Dedifferentiated amniotic fluid mesenchymal stem cell (primary cell): ENCODE data around the gene RHEBL1.

Experiments
- DNase-seq: peaks from one replicate; pipeline ENCODE4 v3.0.0-alpha.2; 2016; ENCODE audit errors: extremely low spot score

RHEBL1 gene, protein sequence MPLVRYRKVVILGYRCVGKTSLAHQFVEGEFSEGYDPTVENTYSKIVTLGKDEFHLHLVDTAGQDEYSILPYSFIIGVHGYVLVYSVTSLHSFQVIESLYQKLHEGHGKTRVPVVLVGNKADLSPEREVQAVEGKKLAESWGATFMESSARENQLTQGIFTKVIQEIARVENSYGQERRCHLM

DNA sequence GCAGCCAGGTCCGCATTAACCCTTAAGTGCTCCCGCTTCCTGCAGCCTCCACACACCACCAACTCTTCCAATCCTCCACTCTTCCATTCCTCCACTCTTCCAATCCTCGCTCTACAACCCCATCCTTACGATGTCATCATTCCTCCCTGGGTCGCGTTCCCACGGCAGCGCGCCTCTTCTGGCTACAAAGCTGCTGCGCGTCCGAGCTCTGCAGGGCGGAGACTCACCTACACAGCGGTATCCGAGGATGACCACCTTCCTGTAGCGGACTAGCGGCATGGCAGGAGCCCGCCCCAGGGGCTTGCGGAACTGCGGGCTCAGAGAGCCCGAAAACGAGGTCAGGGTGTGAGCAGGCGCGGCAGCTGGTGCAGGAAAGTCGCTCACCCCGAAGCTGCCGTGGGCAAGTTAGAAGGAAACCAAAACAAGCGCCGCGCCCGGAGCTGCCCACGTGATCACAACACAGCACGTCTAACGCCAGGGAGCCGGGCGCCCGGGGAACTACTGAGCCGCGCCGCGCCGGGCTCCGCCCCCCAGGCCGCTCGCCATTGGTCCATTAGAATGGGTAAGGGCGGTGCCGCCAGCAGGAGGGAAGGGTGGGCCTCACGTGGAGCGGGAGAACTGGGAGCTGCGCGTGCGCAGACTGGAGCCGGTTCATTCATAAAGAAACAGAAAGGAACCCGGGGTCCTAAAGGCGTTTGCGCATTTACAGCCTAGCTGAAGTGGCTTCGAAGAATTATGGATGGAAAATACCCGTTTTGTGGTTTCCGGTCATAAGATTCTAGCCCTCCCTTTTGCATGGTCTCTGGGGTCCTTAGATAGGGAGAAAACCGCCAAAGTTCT, at the start of gene RHEBL1:
Gene RHEBL1, minus strand, starts transcription at position 473 of the 840 bp plus-strand sequence. Its CDS starts 194 bp downstream, at position 279.
- DNase-seq: peak; percentile 96

DNA sequence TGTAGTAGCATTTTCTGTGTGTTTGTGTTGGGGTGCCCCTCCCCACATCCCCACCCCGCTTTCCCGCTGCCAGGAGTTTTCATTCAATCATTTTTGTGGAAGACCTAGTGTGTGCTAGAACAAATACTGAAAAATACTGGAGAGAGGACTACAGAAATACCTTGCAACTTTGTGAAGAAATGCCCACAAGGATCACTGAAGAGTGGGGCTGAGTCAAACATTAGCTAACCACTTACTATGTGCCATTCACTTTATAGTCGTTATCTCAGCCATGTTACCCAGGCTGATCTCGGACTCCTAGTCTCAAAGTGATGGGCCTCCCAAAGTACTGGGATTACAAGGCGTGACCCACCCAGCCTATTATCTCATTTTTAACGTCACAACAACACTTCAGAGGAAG, 41.4 kb upstream of the RHEBL1 start:
- DNase-seq: no peak

DNA sequence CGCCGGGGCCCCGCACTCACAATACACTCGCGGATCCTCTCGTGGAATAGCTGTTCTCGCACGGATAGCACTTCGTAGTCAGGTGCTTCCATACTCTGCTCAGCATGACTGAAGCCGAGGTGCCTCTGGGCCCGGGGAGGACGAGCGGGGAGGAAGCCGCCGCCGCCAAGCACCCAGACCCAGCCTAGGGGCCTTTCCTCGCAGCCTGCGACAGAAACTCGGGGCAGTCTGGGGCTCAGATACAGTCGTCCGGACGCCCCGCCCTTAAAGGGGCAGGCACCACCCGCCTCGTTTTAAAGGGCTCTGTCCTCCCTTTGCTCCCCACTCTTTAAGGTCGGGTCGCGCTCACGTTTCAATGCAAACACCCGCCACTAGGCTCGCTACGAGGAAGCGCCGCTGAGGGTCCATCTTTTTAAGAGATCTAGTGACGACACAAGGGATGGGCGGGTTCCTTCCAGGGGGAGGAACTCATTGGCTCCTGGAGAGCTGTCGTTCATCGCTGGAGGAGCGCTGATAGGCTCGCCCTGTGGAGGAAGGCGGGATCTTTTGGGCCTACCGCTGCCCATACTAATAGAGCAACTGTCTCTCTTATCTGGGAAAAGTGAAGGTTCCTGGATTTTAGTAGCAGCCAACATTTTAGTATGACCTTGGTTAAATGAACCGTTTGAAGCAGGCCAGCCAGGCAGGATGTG, 40.8 kb upstream of the RHEBL1 start, which contains the start of gene LMBR1L:
Gene LMBR1L, minus strand, starts transcription at position 384 of the 692 bp plus-strand sequence. Its CDS starts 292 bp downstream, at position 92.
- peak; percentile 100 for DNase-seq

DNA sequence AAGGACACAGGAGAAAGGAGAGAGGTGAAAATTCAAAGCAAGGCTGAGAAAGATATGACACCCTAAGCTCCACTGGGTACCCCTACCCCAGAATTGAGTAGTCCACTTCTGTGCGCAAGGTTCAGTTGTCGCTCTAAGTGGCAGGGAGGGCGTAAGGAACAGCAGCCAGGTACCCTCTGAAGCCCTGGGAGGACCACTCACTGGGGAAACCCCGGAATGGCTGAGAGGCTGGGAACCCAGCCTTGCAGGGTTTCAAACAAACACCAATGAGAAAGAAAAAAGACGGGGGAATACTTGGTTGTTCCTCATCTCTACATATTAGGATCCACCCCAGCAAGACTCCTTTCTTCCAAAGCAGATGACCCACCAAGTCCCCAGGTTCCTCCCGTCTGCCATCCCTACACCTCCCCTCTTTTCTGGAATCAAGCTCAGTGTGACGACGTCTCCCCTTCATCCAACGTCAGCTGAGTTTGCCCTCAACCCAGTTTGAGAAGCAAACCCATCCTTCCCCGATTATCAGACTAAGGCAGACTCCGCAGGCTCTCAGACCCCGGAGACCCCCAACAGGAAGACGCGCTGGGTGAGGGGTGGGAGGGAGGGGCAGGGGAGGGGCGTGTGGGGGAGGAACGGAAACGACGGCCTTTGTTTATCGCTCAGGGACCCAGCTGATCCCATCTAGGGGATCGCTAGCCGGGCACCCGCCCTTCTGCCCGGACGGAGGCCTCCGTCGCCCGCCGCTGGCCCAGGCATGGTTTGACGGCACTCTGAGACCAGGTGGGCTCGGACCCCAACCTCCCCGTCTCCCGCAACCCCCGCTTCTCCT, 40.1 kb upstream of the RHEBL1 start:
- DNase-seq: no peak

DNA sequence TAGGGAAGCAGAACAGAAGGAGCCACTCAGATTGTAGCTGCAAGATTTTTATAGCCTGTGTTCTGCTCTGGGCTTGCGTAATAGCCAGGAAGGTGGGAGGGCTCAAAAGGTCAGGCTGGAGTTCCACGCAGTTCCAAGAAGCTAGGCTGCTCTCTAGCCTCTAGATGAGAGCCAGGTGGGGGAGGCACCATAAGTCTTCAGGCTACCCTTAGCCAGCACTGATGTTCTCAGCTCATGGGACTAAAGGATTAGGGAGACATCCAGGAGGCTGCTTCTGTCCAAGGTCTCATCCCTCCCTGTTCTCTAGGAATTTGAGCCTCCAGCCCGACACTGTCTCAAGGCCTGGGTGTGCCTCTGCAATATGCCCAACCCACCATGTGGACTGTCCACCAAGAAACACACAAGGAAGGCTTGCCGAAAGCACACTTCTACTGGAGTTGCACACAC, 39.2 kb upstream of the RHEBL1 start:
- DNase-seq: no peak

DNA sequence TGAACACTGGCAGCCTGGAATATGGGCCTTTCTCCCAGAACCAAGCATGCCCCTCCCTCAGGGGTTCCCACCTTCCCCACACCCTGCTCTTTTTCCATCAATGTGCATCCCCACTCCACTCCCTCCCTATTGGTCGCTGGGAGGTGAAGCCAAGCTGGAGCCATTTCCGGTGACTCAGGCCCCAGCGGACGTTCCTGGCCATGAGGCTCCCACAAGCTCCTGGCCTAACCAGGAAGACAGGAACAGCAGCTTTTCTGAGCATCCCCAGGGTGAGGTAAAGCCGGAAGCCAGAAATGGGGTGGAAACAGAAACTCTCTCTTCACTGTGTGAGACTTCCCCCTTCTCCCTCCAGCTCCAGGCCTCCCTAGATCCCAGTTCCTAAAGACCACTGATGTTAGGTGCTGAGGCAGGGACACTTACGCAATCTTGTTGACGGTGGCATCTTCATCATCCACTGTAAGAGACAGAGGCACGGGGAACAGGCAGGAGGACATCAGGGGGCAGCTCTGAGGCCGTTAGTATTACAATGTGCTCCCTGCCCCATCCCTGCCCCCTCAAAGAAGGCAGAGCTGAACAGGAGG, 35.8 kb upstream of the RHEBL1 start:
- no peak for DNase-seq

DNA sequence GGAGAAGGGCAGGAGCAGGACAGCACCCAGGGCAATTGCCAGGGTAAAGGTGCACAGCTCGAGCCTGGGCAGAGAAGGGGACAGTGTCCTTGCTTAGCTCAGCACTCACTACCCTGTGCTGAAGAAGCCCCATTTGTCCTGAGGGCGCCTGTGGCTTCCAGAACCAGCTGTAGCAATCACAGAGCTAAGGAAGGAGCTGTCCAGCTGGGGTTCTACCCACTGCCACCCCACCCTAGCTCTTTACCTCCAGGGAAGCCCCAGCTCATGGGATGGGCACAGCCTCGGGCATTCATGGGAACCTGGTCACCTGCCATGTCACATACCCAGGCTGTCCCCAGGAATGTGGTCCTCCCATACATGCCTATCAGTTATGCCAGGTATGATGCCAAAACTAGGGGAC, 35.0 kb upstream of the RHEBL1 start:
- no peak for DNase-seq

DNA sequence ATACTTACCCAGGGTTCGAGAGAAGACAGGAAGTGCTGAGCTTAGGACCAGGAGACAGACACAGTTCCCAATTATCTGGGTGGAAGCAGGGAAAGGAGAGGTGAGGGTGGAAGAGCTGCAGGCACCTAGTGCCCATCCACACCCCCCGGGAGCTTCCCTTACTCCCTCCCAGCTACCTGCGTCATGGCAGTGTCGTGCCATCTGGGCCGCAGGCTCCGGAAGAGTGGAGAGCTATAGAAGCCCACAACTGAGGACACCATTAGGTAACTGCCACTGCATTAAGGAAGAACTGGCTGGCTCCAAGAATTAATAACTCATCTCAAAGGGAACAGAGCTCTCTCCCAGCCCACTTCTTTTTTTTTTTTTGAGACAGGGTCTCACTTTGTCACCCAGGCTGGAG, 30.6 kb upstream of the RHEBL1 start:
- DNase-seq: no peak

DNA sequence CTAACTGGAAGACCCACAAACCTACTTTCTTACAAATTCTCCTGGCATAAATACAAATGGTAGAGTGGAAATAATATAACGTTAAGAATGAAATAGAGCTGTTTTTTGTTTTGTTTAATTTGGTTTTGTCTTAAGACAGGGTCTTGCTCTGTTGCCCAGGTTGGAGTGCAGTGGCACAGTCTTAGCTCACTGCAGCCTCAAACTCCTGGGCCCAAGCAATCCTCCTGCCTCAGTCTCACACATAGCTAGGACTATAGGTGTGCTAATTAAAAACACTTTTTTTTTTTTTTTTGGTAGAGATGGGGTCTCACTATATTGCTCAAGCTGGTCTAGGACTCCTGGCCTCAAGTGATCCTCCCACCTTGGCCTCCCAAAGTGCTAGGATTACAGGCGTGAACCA, 28.9 kb upstream of the RHEBL1 start:
- no peak for DNase-seq

DNA sequence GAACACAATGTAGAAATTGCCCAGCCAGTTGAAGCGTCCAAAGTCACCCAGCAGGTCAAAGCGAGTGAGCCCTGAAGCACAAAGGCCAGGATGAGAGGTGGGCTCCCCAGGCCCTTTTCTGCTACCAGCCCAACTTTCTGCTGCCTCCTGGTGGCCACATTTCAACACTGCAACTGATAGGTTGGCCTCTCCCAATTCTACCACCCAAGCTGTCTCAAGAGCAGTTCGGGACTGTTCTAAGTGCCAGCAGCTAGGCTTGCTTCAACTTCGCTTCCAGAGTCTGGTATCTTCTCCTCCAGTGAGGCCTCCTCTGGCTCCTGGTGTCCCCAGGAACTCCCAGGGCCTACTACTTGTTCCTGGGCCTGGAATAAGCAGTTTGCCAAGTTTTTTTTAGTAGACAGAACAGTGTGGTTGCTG, 28.3 kb upstream of the RHEBL1 start:
- no peak for DNase-seq

DNA sequence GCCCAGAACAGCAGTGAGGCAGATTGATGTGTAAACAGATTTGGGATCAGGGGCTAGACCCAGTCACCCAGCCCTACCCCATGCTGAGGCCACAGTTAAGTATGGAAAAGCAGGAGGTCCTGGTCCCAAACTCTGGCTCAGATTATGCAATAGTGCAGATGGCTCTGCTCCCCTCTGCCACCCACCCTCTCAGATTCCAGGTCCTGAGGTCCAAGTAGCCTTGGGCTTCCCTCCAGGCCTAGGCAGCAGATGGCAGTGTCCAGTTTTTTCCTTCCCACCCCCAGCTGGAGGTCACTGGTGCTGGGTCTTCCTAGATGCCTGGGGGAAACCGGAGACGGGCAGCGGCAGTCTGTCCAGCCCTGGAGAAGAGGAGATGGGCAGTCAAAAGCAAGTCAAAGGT, 27.6 kb upstream of the RHEBL1 start:
- DNase-seq: no peak

DNA sequence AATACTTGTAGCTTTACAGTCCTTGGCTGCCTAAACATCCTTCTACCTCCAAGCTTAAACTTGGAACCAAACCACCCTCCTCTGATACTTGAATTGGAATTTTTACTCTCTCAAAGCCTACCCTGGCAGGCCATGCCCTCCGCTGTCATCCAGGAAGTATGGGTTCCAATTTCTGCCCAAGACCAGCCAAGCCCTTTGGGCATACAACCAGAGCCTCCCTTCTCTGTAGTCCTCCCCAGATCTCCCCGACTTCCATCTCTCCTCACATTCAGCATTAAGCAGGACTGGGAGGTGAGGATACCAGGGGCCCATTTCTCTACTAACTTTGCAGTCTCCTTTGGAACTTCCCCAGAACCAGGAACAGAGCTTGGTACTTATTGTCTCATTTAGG, 25.2 kb upstream of the RHEBL1 start:
- no peak for DNase-seq

DNA sequence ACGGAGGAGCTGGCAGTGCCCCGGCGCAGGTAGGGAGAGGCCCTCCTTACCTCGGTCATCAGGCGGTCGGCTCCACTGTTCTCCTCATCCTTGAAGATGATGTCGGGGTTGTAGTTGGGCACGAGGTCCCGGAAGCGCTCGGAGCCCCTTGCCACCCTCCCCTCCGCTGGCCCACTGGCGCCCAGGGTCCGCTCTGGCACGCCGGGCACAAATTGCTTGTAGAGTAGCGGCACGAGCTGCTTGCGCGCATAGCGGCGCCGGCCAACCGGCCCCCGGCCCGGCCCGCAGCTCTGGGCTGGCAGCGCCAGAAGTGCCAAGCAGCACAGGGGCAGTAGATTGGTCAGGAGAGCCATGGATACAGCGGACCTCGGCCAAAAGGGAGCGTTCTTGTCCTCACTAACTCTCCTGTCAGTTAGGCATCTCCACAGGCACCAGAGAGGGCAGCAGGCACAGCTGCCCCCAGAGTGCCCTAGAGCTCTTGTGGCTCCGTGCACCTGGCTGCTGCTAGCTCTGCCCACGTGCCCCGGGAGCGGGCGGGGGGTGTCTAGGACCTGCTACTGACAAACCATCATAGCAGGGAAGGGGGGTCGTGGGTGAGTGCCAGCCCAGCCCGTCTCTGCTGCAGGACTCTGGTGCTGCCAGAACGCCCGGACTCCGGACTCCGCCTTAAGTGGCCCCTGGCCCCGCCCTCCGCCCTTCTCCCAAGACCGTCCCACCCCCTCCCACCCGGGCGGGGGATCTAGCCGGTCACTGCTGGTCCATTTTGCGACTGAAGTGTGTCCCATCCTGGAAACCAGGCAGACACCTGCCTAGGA, 24.6 kb upstream of the RHEBL1 start, which contains the start of gene DHH:
Gene DHH, minus strand, starts transcription at position 642 of the 815 bp plus-strand sequence. Its CDS starts 289 bp downstream, at position 353.
- DNase-seq: no peak

DNA sequence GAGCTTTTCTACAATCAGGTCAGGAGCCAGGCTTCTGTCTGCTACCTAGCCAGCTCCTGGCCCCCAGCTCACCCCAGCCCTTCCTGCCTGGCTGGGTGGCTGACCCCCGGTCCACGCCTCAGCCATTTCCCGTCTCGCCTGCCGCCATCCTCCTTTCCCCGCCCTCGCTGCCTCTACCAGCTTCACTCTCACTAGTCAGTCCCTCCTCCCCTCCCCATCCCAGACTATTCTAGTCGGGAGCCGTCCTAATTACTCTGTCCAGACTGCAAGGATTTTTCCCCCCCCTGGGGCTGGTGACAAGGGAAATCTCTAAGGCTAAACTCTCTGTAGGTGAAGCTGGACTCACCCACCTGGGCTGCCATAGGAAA, 24.0 kb upstream of the RHEBL1 start:
- DNase-seq: no peak

DNA sequence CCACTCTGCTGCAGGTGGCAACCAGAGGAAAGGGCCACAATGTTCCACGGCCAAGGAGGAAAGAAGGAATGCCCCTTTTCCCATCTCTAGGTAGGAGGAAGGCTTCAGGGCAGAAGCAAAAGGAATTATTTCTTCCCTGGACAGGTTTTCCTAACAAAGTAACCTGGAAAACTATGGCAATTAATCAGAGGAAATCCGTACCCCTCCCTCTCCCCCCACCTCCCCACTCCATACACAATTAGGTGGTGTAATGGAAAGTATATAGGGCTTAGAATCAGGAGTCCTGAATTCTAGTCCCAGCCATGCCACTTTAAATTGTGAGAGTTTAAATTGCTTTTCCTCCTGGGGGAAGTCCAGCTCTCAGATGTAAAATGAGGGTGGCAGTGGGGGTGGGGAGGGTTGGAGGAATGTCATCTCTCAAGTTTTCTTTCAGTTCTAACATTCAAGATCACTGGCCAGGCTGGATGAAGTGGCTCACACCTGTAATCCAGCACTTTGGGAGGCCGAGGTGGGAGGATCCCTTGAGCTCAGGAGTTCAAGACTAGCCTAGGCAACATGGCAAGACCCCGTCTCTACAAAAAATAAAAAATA, 23.1 kb upstream of the RHEBL1 start:
- no peak for DNase-seq

DNA sequence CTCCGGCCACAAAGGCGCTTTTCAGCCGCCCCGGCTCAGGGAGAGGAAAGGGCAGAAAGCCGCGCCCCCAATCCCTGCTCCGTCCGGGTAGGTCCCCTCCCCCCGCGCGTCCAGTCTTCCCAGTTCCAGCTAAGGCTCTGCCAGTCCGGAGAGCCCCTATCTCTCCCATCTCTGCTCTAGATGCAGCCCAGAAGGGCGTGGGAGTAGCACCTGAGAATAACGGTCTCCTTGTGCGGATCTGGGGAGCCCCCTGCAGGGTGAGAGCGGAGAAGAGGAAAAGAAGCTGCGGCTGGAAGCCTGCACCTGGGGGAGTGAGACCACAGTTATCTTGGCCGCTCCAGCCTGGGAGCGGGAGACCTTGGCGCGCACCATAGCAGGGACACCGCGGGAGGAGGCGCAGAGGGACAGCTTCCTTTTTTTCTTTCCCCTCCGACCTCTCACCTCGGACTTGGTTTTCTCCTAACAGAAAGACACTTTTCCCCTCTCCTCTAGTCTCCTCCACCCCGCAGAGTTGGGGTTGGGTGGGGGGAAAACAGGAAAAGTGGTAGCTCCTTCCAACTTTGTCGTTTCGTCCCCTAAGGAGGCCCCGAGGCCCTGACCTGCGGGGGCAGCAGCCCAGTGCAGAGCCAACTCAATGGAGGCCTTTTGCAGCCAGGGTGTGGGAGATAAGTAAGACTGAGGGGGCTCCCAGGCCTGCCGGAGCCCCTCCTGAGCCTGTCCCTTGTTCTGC, 22.5 kb upstream of the RHEBL1 start:
- no peak for DNase-seq

DNA sequence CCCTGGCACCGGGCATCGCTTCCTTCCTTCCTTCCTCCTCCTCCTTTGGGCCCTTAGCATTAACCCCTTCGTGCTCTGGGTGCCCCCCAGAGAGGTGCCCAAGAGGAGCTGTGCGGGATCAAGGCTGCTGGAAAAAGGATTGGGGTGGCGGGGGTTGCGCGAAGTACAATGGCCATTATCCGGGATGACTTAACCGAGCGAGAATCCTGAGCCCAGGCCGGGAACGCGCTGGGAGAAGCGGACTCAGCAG, 22.0 kb upstream of the RHEBL1 start:
- DNase-seq: no peak

DNA sequence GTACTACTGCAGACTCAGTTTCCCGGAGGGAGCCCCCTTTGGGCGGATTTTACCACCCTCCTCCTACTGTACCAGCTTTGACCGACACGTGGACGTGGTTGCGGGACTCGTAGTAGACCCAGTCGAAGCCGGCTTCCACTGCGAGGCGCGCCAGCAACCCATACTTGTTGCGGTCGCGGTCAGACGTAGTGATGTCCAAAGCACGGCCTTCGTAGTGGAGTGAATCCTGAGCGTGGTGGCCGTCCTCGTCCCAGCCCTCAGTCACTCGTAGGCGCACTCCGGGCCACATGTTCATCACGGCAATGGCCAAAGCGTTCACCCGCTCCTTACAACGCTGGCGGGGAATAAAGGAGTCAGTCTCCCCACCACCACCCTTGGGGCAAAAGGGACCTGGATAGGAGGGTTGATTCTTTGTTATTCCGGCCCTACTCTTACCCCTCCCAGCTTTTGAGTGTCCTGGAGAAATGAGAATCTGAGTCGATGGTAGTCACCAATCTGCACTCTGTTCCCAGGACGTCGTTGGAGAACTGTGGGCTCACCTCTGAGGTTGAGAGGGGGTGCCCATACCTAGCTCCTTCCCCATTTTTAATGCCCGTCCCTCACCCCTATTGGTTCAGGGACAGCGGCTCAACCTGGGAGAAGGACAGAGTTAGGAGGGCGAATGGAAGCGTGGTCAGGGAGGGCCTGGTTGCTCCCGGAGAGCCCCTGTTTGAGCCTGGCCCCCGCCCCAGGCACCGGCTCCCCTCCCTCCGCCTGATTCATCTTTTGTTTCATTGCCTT, 21.5 kb upstream of the RHEBL1 start:
- no peak for DNase-seq
